GM21390 (cell line): ENCODE measurements around the gene MIER3.
A peak's percentile ranks its signal among the peaks of the same experiment; 100 is the strongest.

Experiments
- ATAC-seq: cut with Tn5 transposase; IDR thresholded peaks from one replicate; pipeline ENCODE4 v1.9.1; 2021; ENCODE audit not compliant: unreplicated experiment

MIER3 gene

DNA sequence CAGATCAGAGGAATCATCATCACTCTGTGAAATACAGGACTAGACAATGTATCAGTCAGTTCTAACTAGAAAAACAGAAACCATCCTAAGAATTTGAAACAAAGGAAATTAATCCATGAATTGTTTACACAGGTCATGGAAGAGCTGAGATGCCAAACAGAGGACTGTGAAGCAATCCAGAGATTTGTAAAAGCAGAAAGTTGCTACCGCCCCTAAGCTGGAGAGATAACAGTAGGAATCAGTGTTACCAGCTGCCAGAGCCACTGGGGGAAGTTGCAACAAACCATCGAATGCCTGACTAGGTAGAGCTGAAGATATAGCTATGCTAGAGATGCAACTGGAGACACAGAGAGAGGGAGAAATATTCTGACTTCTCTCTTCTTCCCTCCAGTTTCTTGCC lies 10.4 kb upstream of the MIER3 start:
- no peak for ATAC-seq

DNA sequence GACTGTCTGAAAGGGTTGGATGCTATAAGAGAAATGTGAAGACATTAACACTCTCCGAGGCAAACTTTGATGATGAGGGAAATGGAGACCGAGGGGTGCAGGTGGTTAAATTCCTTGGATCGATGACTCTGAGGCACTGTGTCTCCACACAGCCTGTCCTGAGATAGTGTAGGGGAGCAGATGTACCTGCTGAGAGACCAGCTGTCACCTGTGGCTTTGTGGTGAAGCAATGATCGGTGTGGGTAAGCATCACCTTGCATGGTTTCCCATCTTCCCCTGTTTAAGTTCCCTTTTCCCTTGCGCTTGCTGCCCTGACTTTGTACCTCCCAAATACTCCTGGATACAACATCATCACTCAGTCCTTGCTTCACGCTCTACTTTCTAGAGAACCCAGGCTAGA lies 9.8 kb upstream of the MIER3 start:
- no peak for ATAC-seq

DNA sequence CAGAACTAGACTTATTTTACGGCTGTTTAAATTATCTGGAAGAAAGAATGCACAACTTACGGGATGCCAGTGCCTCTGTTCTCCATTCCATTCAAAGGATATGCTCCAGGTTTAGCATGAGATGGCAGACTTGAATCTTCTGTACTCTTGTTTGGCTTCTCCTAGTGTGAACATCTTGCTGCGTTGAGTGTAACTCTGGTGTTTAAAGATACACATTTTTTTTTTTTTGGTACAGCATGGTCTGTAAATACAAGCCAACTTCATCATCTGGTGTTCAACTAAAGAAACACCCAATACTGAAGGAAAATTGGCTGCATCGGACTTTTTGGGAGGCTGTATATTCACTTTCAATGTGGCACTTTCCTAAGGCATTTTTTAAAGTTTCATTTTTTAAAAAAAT lies 7.4 kb upstream of the MIER3 start:
- ATAC-seq, result no peak

DNA sequence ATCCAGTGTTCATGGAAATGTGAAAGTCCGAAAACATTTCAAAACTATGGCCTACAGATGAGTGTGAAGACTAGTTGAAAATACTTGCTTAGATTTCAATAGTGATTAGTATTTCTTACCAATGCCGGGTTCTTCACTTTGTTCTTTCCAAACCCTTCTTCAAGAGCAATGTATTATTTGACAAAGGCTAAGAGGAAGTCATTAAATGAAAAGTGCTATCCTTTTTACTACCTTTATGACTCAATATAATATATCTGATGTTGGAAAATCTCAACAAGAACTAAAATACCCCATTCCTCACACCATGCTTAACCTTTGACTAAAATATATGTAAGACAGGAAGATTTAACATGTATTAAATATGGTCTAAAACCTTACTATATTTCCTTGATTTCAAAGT lies 6.7 kb upstream of the MIER3 start:
- ATAC-seq, result no peak

DNA sequence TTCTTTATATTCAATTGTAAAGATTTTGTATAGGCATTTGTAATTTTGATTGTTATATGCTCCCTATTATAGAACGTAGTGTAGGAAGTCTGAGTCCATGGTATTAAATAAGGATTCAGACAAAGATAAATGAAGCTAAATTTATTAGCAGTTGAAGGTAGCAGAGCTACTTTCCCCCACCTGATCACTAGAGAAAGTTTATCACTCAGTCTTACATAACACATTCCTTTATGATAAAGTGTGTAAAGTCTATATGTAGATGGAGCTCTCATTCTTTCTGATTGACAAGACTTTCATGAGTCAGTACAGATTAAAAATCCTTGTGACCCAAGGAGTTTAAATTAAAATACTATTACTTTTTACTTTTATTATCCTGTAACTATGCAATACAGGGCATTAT lies 2.3 kb upstream of the MIER3 start:
- no peak for ATAC-seq

DNA sequence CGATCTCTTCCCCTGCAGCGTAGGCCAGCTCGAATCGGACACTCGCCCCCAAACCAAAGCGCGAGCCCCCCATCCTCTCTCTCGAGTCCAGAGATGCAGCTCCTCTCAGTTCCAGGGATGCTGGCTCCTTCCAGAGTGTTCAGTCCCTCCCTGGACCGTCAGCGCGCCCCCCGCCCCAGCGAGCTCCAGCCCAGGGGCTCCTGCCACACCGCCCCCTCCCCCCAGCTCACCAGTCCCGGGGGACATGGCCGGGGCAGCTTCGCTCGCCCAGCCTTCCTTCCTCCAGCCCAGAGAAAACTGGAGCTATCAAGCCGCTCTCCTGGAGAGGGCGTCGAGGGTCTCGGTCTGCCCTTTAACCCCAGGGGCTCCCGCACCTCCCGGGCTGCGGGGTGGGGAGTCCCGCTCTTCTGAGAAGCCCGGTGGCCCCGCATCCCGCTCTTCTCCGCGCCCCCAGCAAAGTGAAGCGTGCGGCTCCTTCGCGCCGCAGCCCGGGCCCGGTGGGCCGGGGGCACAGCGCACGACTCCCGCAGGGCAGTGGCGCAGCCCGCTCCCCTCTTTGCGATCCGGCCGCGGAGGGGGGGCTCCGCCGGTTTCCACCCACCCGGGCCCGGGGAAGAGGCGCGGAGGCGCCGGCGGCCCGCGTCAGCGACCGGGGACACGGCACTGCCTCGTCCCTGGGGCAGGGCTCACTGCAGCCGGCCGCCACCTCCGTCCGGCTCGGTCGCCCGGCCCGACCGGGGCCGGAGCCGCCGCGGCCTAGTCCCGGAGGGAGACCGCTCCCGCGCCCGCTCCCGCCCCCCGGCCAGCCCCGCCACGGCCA lies 587 bp downstream of the MIER3 start:
- ATAC-seq, result peak; percentile 44

DNA sequence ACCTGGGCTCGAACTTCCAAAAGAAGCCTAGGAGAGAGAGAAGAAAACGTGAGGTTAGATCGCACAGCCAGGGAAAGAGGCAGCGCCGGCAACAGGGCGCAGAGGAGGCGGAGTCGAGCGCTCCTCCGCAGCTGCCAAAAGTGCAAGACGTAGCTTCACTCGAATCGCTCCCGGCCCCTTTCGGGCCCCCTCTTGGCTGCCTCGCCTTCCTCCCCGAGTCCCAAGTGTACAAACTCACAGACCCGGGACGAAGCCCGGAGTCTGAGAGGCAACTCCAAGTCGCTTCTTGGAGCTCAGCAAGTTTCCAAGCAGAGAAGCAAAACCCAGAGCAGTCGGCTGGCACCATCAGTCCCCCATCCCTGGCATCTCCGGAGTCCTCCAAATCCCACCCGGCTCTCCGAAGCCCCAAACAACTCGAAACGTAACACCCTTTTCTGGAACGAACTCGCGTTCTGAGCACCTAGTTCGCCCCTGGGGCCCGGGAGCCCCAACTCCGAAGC lies 1.2 kb downstream of the MIER3 start:
- peak; percentile 51 for ATAC-seq

DNA sequence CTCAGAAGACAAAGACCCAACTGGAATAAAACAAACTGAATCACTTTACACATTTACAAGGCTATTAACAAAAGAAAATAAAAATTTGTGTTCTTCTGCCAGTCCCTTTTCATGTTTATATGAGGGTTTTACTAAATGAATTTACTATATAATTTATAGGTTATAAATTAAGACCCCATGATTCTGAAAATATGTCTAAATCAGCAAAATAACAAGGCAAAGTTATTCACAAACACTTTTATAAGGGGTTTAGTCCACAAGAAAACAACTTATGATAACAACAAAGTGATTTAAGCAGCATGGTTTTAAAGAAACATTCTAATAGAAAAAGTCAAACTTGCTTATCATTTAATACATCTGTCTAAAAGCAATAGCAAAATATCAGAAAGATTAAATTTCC lies 4.9 kb downstream of the MIER3 start:
- no peak for ATAC-seq

DNA sequence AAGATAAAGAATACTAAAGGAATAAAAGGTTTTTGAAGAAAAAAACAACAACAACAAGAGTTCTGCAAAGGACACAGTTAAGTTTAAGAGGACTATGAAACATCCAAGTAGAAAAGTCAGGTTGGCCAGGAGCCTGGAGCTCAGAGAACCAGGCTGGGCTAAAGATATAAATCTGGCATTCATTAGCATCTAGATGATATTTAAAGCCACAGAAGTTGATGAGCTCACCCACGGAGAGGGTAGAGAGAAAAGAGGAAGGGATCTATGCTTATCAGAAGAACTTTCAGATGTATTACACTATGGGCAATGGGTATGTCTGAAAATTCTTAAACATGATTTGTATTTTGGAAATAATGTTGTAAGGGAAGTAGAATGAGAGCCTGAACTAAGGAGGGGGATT lies 9.9 kb downstream of the MIER3 start:
- no peak for ATAC-seq

DNA sequence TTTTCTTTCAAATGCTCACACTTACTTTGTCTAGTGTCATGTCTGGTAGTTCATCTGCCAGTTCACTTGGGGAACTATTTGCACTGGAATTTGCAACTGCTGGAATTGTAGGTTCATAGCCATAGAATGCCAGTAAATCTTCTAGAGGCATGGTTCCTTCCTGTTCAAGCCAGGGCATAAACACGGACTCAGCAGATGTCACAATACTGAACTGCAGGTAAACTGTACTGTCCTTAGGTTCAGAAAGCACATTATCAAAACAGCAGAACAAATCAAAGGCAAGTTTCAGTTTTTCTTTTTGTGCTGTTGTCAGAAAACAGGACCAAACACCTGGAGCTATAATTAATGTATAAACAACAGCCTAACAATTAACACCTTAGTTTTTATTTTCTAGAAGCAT lies 13.1 kb downstream of the MIER3 start:
- ATAC-seq, result no peak

DNA sequence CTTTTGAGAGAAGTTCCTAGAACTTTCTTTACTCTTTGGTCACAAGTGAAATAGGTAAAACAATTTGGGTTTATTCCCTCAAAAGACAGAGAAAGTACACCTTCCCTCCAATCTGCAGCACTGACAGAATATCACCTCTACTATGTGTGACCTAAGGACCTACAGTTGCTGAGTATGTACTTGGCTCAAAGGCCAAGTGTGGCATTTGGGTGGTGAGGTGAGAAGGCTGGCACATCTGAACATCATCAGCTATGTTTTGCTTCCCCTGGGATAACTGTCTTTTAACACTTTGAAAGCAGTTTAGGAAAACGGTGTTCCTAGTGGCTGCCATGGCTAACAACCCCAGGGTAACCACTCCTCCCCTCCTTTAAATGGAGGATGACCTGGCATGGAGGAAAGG lies 17.6 kb downstream of the MIER3 start:
- ATAC-seq, result no peak

DNA sequence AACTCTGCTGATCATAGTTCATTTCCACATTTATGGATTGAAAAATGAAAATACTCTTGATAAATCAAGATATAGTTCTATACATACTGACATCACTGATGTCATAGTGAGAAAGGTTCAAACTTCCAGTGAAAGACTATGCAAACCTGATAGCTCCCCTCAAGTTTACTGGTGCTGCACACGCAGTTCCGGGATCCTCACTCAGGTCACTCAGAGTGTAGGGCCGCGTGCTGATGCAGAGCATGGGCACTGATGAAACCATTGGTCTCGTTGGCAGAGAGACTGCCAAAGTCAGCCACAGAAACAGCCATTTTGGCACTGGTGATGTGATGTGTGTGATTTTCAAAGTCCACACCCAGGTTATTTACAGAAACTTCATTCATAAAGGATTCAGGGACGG lies 29.0 kb downstream of the MIER3 start:
- no peak for ATAC-seq

DNA sequence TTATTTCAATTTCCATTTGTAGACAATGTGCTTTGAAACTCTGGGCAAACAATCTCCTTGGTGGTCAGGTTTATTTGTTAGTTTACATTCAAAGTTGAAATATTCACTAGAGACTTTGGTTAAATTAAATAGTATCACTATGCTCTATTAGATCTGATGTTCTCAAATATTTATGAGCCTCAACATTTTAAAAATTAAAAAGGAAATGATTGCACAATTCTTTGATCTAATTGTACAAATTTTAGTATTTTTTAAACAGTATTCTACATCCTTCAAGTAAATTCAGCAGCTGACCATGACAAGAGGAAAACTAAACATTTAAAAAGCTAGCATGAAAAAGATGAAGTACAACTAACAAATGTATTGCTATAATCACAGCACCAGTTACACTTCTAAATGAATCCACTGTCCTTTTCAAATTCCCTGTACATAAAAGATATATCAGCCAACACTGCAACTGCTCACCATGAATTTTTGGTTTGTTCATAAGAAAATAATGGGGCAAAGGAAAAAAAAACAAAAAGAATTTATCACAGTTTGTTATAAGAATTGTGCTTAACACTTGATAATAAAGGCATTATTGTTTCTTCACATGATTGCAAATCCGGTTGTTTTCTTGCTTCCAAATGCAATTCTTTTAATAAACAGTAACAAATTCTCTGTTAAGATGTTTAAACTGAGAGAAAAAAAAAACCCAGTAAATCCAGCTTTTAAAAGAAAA lies 31.8 kb downstream of the MIER3 start:
- no peak for ATAC-seq

DNA sequence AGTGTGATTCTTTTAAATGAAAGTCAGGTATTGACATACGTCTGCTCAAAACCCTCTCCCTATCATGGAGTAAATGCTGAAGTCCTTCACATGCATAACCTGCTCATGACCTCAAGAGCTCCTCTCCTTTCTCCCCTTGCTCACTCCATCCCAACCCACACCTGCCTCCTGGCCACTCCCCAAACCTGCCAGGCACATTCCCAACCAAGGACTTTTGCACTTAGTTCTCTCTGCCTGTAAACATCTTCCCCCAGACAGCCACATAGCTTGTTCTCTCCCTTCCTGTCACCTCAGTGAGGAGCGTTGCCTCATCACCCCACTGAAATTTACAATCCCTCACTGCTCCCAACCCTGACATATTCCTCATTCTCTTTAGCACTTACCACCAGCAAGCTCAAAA lies 33.9 kb downstream of the MIER3 start:
- no peak for ATAC-seq

DNA sequence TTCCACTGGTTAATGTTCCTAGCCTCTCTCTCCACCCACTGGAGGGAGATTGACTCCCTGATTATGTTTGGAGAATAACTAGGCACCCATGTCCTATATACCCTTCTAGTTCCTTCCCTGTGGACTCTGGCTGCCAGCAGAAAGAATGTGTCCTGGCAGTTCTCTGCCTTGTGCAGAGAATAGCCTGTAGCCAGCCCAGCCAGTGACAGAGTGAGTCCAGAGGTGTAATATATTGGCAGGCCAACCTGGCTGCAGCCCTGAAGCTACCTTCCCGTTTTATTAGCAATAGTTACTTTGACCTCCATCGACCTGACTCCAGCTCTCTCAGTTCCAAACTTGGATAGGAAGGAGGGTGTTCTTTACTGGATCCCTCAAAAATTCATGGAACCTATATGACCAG lies 34.4 kb downstream of the MIER3 start:
- no peak for ATAC-seq

DNA sequence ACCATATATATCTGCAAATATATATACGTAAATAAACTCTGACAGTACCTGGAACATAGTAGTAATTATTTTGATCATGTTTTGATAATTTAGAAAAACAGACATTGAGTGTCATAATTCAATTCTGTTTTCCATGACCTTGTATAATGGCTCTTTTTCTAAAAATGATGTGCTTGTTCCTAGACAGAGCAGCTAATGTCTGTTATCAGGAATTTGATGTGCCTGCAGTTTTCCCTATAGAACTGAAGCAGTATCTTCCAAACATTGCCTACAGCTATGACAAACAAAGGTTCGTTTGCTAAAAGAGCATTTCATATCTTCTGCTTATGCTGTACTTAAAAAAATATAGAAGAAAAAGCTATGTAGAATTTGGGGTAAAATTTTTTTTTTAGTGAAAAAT lies 37.2 kb downstream of the MIER3 start:
- no peak for ATAC-seq

DNA sequence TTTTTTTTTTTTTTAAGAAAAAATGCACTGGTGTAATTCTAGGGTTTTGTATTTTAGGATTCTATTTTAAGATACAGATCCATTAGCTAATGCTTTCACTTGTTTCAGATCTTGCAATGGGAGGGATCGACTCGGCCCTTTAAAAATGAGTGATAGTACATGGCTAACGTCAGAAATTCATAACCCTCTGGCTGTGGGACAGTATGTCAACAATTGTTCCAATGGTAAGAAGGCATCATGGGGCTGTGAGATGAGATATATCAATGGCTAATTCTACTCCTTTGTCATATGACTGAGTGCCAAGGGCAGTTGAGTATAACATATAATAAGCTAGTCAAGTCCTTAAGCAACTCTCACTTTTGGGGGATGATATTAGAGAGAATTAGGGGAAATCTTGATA lies 38.2 kb downstream of the MIER3 start:
- ATAC-seq, result no peak

DNA sequence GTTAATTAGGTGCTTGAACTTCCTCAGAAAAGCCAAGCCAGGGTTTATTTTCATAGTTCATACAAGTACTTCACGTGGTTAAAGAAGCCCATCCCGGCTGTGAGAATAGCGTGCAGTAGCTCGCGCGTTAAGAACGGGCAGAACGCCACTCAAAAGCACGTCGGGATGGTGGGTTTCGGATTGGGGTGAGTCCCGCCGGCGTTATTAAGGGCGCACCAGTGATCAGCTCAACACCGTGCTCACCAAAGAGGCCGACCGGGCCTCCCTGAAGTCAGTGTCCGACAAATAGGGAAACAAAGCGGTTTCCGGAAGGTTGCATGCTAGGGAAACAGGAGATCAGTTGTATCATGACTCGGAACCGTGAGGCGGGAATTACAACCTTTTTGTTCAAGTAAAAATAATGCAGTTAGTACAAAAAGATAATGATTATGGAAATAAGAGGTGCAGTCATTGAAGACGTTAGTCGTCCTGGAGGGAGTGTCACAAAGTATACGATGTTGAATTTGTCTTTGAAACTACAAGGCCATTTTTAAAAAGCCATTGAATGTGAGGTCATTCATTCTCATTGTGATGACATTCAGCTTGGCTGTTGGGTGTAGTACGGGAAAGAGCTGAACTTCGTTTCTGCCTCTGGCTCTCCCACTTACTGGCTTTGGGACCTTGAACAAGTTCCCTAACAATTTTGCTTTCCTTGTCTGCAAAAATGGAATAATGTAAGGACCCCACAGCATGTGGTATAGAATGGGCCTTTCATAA lies 41.5 kb downstream of the MIER3 start:
- peak; percentile 26 for ATAC-seq

DNA sequence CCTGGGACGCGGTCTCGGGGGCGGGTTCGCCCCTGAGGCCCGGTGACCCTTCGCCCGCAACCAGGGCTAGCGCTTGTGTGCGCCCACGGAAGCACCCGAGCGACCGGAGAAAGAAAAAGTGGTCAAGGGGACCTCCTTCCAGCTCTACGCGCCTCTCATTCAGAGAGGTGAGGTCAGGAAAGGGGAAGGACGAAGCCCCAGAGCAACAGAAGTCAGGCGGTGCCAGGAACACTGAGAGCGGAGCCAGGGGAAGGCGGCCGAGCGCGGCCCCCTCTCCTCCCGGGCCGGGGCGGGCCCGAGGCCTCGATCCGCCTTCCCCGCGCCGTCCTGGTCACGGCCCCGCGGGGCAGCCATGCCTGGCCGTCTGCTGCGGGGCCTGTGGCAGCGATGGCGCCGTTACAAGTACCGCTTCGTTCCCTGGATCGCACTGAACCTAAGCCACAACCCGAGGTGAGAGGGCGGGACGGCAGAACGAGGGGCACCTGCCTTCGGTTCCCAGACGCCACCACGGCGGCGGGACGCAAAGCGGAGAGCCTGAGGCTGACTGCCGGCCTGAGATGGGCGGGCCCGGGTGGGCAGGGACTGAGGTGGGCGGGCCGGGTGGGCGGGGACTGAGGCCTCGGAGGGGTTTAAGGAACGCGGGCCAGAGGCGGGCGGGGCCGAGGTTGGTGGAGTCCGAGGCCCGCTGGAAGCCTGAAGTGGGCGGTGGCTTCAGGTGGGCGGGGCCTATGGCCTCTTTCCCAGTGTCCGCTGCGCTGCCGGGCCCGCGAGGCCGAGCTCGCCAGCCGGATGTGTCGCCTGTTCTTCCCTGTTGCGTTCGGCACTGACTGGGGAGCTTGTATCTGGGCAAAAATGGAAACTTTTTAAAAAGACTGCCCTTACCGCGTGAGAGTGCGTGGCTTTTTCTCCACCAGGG lies 42.4 kb downstream of the MIER3 start, which contains the start of gene SETD9:
SETD9 (plus strand) TSS at position 303 of the 916 bp plus-strand sequence; CDS start at position 353, 50 bp downstream.
- peak; percentile 86 for ATAC-seq

DNA sequence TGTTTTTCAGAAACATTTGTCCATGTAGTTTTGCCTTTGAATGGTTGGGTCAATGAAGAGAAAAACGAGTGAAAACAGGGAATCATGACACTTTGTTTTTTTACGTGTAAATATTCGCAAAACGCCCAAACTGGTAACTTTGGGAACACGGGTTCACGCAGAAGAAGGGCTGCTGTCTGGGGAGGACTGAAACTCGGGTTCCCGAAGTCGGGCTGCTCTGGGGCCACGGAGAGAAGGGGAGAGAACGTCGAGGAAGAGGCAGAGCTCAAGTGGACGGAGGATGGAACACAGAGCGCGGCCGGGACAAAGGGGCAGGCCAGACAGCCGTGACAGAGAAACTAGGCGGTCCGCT lies 43.0 kb downstream of the MIER3 start:
- peak; percentile 37 for ATAC-seq
